GM19395 (cell line): Measurements from ENCODE around the gene THADA.
A peak's percentile ranks its signal among the peaks of the same experiment; 100 is the strongest.
"Not testable (repeated sequence)": the region's sequence is repeated elsewhere in the genome, so short reads cannot be mapped to it uniquely, and the experiment has no call there.

Experiments
- ATAC-seq: cut with Tn5 transposase; IDR thresholded peaks from one replicate; pipeline ENCODE4 v1.9.1; 2021; ENCODE audit warnings: mild to moderate bottlenecking, moderate library complexity; ENCODE audit not compliant: unreplicated experiment

THADA gene

GRCh38 chr2:43605079-43605655 lies 9.3 kb upstream of the THADA start:
- ATAC-seq = no peak

- ATAC-seq = no peak
These were observed 8.8 kb upstream of the THADA start for GRCh38 chr2:43604674-43605073.

GRCh38 chr2:43600596-43600995 lies 4.8 kb upstream of the THADA start:
- not testable (repeated sequence) for ATAC-seq

GRCh38 chr2:43594875-43595274 lies 963 bp downstream of the THADA start:
- no peak for ATAC-seq

- ATAC-seq = no peak
These were observed 2.6 kb downstream of the THADA start for GRCh38 chr2:43593254-43593653.

- ATAC-seq = no peak
These were observed 3.4 kb downstream of the THADA start for GRCh38 chr2:43592443-43592842.

GRCh38 chr2:43585708-43586107 lies 10.1 kb downstream of the THADA start:
- no peak for ATAC-seq

- no peak for ATAC-seq
These were observed 16.4 kb downstream of the THADA start for GRCh38 chr2:43579275-43579981.

- ATAC-seq = no peak
These were observed 18.6 kb downstream of the THADA start for GRCh38 chr2:43576981-43577892.

GRCh38 chr2:43572244-43572643 lies 23.6 kb downstream of the THADA start:
- ATAC-seq = no peak

GRCh38 chr2:43569921-43570320 lies 25.9 kb downstream of the THADA start:
- peak; percentile 88 for ATAC-seq

- ATAC-seq = no peak
These were observed 27.6 kb downstream of the THADA start for GRCh38 chr2:43568228-43568627.

- no peak for ATAC-seq
These were observed 29.4 kb downstream of the THADA start for GRCh38 chr2:43566461-43566729.

GRCh38 chr2:43563679-43564078 lies 32.2 kb downstream of the THADA start:
- no peak for ATAC-seq

GRCh38 chr2:43560231-43560547 lies 35.6 kb downstream of the THADA start:
- ATAC-seq = no peak

GRCh38 chr2:43559391-43560230 lies 36.2 kb downstream of the THADA start:
- ATAC-seq = peak; percentile 95

GRCh38 chr2:43557196-43557595 lies 38.6 kb downstream of the THADA start:
- no peak for ATAC-seq

- ATAC-seq = no peak
These were observed 39.6 kb downstream of the THADA start for GRCh38 chr2:43556256-43556655.

GRCh38 chr2:43553341-43553855 lies 42.4 kb downstream of the THADA start:
- no peak for ATAC-seq

- ATAC-seq = no peak
These were observed 43.8 kb downstream of the THADA start for GRCh38 chr2:43551990-43552389.

GRCh38 chr2:43548381-43548780 lies 47.5 kb downstream of the THADA start:
- ATAC-seq = not testable (repeated sequence)
